IMR-90 (cell line): Measurements from ENCODE around the gene GP9. TPM values are rescaled to one million over a fixed set of nuclear protein-coding genes. Genes with fewer than 3 reads are reported as not detected.

Source experiments
- ATAC-seq: fragments of 200-7000 bp; cut with Tn5 transposase; 2 replicates; pipeline ENCODE4 v1.9.1; 2020; ENCODE audit warnings: low read depth, mild to moderate bottlenecking, moderate library complexity
- BruUV-seq: library from RNA; stranded (reverse); fragments of 400-500 nt; replicated peaks from 2 replicates; lab custom pipeline; 2021; lab: Mats Ljungman, UMichigan
- CTCF ChIA-PET: fragments of 300-600 bp; formaldehyde crosslinking; extraction: SDS; loops from one replicate; lab custom pipeline; 2021; ENCODE audit warnings: antibody characterized with exemption; lab: Yijun Ruan, JAX
- POLR2A ChIA-PET: fragments of 300-600 bp; sonication (Branson Sonifier 250); formaldehyde crosslinking; loops from one replicate; lab custom pipeline; 2022; ENCODE audit warnings: antibody characterized with exemption; ENCODE audit not compliant: unreplicated experiment; lab: Charles Lee
- DNase-seq: peaks from one replicate; pipeline ENCODE4 v3.0.0; 2013
- H2AFZ ChIP-seq: replicated peaks from 2 replicates; pipeline ENCODE3; 2013; ENCODE audit warnings: low read length, mild to moderate bottlenecking; ENCODE audit not compliant: poor library complexity
- H2AK5ac ChIP-seq: 2 replicates; pipeline ENCODE4 v1.6.1; 2013; ENCODE audit warnings: low read depth, low read length, inconsistent platforms
- H2AK9ac ChIP-seq: replicated peaks from 2 replicates; pipeline ENCODE3; 2013; ENCODE audit warnings: mild to moderate bottlenecking, low read depth, low read length, moderate library complexity; ENCODE audit not compliant: poor library complexity
- H2BK120ac ChIP-seq: 2 replicates; pipeline ENCODE4 v1.6.1; 2013; ENCODE audit warnings: low read depth, low read length, inconsistent platforms
- H2BK15ac ChIP-seq: 3 replicates; pipeline ENCODE4 v1.6.1; 2013; ENCODE audit warnings: low read depth, low read length, inconsistent platforms
- H2BK20ac ChIP-seq: 2 replicates; pipeline ENCODE4 v1.6.1; 2013; ENCODE audit warnings: low read depth, mild to moderate bottlenecking, inconsistent platforms, low read length, moderate library complexity
- H2BK5ac ChIP-seq: 2 replicates; pipeline ENCODE4 v1.6.1; 2013; ENCODE audit warnings: mild to moderate bottlenecking, low read depth, low read length, inconsistent platforms; ENCODE audit not compliant: poor library complexity, severe bottlenecking
- H3K14ac ChIP-seq: replicated peaks from 2 replicates; pipeline ENCODE4 v1.6.1; 2013; ENCODE audit warnings: low read depth, low read length, inconsistent platforms
- H3K18ac ChIP-seq: 2 replicates; pipeline ENCODE4 v1.6.1; 2013; ENCODE audit warnings: low read depth, low read length, control low read depth
- H3K23ac ChIP-seq: 2 replicates; pipeline ENCODE4 v1.6.1; 2013; ENCODE audit warnings: low read depth, low read length, inconsistent platforms
- H3K27ac ChIP-seq: 2 replicates; pipeline ENCODE4 v1.5.1; 2013; ENCODE audit warnings: mild to moderate bottlenecking, control low read depth, low read length; ENCODE audit not compliant: insufficient read depth
- H3K27me3 ChIP-seq: 2 replicates; pipeline ENCODE4 v1.6.1; 2013; ENCODE audit warnings: low read length; ENCODE audit not compliant: control insufficient read depth, insufficient read depth
- H3K36me3 ChIP-seq: 2 replicates; pipeline ENCODE4 v1.6.1; 2013; ENCODE audit warnings: low read length, mixed read lengths; ENCODE audit not compliant: control insufficient read depth, insufficient read depth
- H3K4ac ChIP-seq: 2 replicates; pipeline ENCODE4 v1.6.1; 2013; ENCODE audit warnings: low read depth, low read length, inconsistent platforms
- H3K4me1 ChIP-seq: 2 replicates; pipeline ENCODE4 v1.6.1; 2013; ENCODE audit warnings: low read length, mixed read lengths; ENCODE audit not compliant: control insufficient read depth, insufficient read depth
- H3K4me2 ChIP-seq: 2 replicates; pipeline ENCODE4 v1.6.1; 2013; ENCODE audit warnings: low read depth, mild to moderate bottlenecking, control low read depth, low read length, moderate library complexity
- H3K4me3 ChIP-seq: 2 replicates; pipeline ENCODE4 v1.5.1; 2013; ENCODE audit warnings: low read depth, mild to moderate bottlenecking, control low read depth, low read length, moderate library complexity; ENCODE audit not compliant: insufficient read depth
- H3K56ac ChIP-seq: 2 replicates; pipeline ENCODE4 v1.6.1; 2013; ENCODE audit warnings: low read length, inconsistent platforms; ENCODE audit not compliant: insufficient read depth; ENCODE audit errors: extremely low read depth
- H3K79me1 ChIP-seq, 2 experiments: 2 replicates each; pipeline ENCODE4 v1.6.1; 2013; ENCODE audit warnings: low read length in 2 of 2, inconsistent platforms in 1 of 2, low read depth in 1 of 2
- H3K9ac ChIP-seq: 2 replicates; pipeline ENCODE4 v1.6.1; 2013; ENCODE audit warnings: low read depth, low read length, control low read depth
- H3K9me1 ChIP-seq: 2 replicates; pipeline ENCODE4 v1.6.1; 2013; ENCODE audit warnings: low read length, inconsistent platforms; ENCODE audit not compliant: insufficient read depth
- H3K9me3 ChIP-seq: 2 replicates; pipeline ENCODE4 v1.6.1; 2013; ENCODE audit warnings: low read length; ENCODE audit not compliant: control insufficient read depth, insufficient read depth
- H4K20me1 ChIP-seq: 2 replicates; pipeline ENCODE4 v1.6.1; 2013; ENCODE audit warnings: low read length, inconsistent platforms; ENCODE audit not compliant: insufficient read depth
- H4K5ac ChIP-seq: 2 replicates; pipeline ENCODE4 v1.6.1; 2013; ENCODE audit warnings: mild to moderate bottlenecking, low read depth, low read length, control low read depth
- H4K8ac ChIP-seq, 2 experiments: 2 replicates each; pipeline ENCODE4 v1.6.1; 2013; ENCODE audit warnings: low read depth in 2 of 2, low read length in 2 of 2, control low read depth in 1 of 2, inconsistent platforms in 1 of 2
- H4K91ac ChIP-seq: 2 replicates; pipeline ENCODE4 v1.6.1; 2013; ENCODE audit warnings: low read depth, low read length, inconsistent platforms; ENCODE audit not compliant: insufficient read depth
- CEBPB ChIP-seq: IDR thresholded peaks from 2 replicates; pipeline ENCODE4 v1.6.1; 2012; ENCODE audit warnings: low read depth, low read length, improper control_type of control experiment
- FOS ChIP-seq: fragments of 150-350 bp; IDR thresholded peaks from 2 replicates; pipeline ENCODE4 v1.6.1; 2016; ENCODE audit warnings: low read depth, low read length
- NFE2L2 ChIP-seq: fragments of 150-350 bp; IDR thresholded peaks from 2 replicates; pipeline ENCODE4 v1.6.1; 2016; ENCODE audit warnings: low read depth, mild to moderate bottlenecking, low read length
- POLR2A ChIP-seq: IDR thresholded peaks from 2 replicates; pipeline ENCODE4 v1.6.1; 2012; ENCODE audit warnings: mild to moderate bottlenecking, low read depth, low read length
- RCOR1 ChIP-seq: IDR thresholded peaks from 2 replicates; pipeline ENCODE4 v1.6.1; 2012; ENCODE audit warnings: mild to moderate bottlenecking, low read length, improper control_type of control experiment; ENCODE audit not compliant: insufficient replicate concordance
- SMC3 ChIP-seq: fragments of 150-350 bp; IDR thresholded peaks from 2 replicates; pipeline ENCODE4 v1.6.1; 2016; ENCODE audit warnings: low read depth, mild to moderate bottlenecking, antibody characterized with exemption, low read length, moderate library complexity
- USF2 ChIP-seq: fragments of 150-350 bp; IDR thresholded peaks from 2 replicates; pipeline ENCODE4 v1.6.1; 2017; ENCODE audit warnings: mild to moderate bottlenecking, antibody characterized with exemption, low read length, low read depth
- WGBS, 2 experiments: methylation state at CpG; one replicate each; pipeline versions ENCODE4 v1.1.5 to v1.1.7; 2013; ENCODE audit warnings: missing lambda C conversion rate in 2 of 2; ENCODE audit not compliant: insufficient read length in 1 of 2; ENCODE audit errors: extremely low coverage in 2 of 2; 5-methylcytosine and 5-hydroxymethylcytosine counted together
- dilution Hi-C: fragments of 300-500 bp; cut with HindIII; formaldehyde crosslinking; loops from one replicate; pipeline ENCODE4 v1.14.3; 2018; ENCODE audit warnings: low sequenced_read_pairs; ENCODE audit not compliant: unreplicated experiment
- in situ Hi-C: fragments of 300-500 bp; cut with MboI; formaldehyde crosslinking; loops from 3 replicates; pipeline ENCODE4 v1.14.3; 2019; ENCODE audit warnings: low sequenced_read_pairs, inconsistent platforms, mixed read lengths
- intact Hi-C: fragments of 100-400 bp; cut with micrococcal nuclease; formaldehyde crosslinking; loops from 2 replicates; pipeline ENCODE4 v1.10.0; 2022
- polyA plus RNA-seq, 3 experiments: library from polyadenylated mRNA; depleted of rRNA; stranded (reverse); fragments of >200 nt; gene quantifications; 2 replicates each; pipeline ENCODE4 v1.2.3, GENCODE V29; 2012; ENCODE audit warnings: low replicate concordance in 1 of 3
- total RNA-seq: library from RNA; depleted of rRNA; stranded (reverse); fragments of >200 nt; gene quantifications from 2 replicates; pipeline ENCODE4 v1.2.3, GENCODE V29; 2012
- TF ChIP-seq, protein P1 (sequence below): fragments of 150-350 bp; IDR thresholded peaks from 2 replicates; pipeline ENCODE4 v1.6.1; 2016; ENCODE audit warnings: low read depth, mild to moderate bottlenecking, low read length, moderate library complexity, borderline replicate concordance
- TF ChIP-seq, protein P2 (sequence below): conservative IDR thresholded peaks from 2 replicates; pipeline ENCODE4 v1.5.1; 2012; ENCODE audit warnings: mild to moderate bottlenecking, low read depth, low read length, improper control_type of control experiment

The GP9 gene
- total and polyA plus RNA-seq, 2 of the 4 experiments (the other 2 are of a cell fraction), result not detected

GRCh38 chr3:129077222-129077621 lies 16.6 kb downstream of the GP9 start:
- Histone ChIP-seq H4K91ac (no peak overlapping the region), H3K27ac (no peak overlapping the region), H4K20me1 (no peaks in the 10 kb centered on the region), H3K23ac (no peak overlapping the region), H3K18ac (no peak overlapping the region), H2BK15ac (no peak overlapping the region), H2BK120ac (no peak overlapping the region), H3K4ac (no peak overlapping the region), H4K8ac (no peak overlapping the region), H4K5ac (no peak overlapping the region), H3K9ac (no peak overlapping the region), H2AFZ (peak overlapping the region; percentile 64), H2BK20ac (no peak overlapping the region), H3K4me1 (0 out of 2 replicates have a peak, but pooled peaks cover 1% of the 10 kb centered on the region), H3K36me3 (no peaks in the 10 kb centered on the region), H3K14ac (no peak overlapping the region), H3K56ac (no peak overlapping the region), H2BK5ac (no peak overlapping the region), H3K9me1 (no peaks in the 10 kb centered on the region), H2AK5ac (no peak overlapping the region), H3K27me3 (no peaks in the 10 kb centered on the region), H3K79me1 (no peaks in the 10 kb centered on the region), H3K9me3 (no peaks in the 10 kb centered on the region), H3K4me3 (no peak overlapping the region), H2AK9ac (no peak overlapping the region), H3K4me2 (no peak overlapping the region)
- TF ChIP-seq NFE2L2, result no peak
- no peak for TF ChIP-seq CEBPB
- TF ChIP-seq, protein P1, sequence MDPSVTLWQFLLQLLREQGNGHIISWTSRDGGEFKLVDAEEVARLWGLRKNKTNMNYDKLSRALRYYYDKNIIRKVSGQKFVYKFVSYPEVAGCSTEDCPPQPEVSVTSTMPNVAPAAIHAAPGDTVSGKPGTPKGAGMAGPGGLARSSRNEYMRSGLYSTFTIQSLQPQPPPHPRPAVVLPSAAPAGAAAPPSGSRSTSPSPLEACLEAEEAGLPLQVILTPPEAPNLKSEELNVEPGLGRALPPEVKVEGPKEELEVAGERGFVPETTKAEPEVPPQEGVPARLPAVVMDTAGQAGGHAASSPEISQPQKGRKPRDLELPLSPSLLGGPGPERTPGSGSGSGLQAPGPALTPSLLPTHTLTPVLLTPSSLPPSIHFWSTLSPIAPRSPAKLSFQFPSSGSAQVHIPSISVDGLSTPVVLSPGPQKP, result no peak
- peak; percentile 19; the same call in 1 of the 2 replicates for TF ChIP-seq USF2
- TF ChIP-seq POLR2A, result no peak
- TF ChIP-seq, protein P2, sequence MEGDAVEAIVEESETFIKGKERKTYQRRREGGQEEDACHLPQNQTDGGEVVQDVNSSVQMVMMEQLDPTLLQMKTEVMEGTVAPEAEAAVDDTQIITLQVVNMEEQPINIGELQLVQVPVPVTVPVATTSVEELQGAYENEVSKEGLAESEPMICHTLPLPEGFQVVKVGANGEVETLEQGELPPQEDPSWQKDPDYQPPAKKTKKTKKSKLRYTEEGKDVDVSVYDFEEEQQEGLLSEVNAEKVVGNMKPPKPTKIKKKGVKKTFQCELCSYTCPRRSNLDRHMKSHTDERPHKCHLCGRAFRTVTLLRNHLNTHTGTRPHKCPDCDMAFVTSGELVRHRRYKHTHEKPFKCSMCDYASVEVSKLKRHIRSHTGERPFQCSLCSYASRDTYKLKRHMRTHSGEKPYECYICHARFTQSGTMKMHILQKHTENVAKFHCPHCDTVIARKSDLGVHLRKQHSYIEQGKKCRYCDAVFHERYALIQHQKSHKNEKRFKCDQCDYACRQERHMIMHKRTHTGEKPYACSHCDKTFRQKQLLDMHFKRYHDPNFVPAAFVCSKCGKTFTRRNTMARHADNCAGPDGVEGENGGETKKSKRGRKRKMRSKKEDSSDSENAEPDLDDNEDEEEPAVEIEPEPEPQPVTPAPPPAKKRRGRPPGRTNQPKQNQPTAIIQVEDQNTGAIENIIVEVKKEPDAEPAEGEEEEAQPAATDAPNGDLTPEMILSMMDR, result no peak
- TF ChIP-seq SMC3, result no peak
- TF ChIP-seq FOS, result 0 out of 2 replicates have a peak, but pooled peaks have one; percentile 24
- peak; percentile 8 for TF ChIP-seq RCOR1
- in situ Hi-C loops, result no loop called here
- ChIA-PET CTCF (no interaction called here), POLR2A (no interaction called here)
- 20% methylated on average over 1 of the region's 7 CpGs; no CpG with 5 or more reads in 1 of the 2 experiments for WGBS, 2 experiments
- dilution Hi-C loops, result no loop called here
- DNase-seq (peak; percentile 80), ATAC-seq (peak; percentile 89)
- intact Hi-C loops, result no loop called here
- BruUV-seq, result no TSS peak
